OCI-LY1 (cell line): ENCODE data around the gene FMN2.
A peak's percentile ranks its signal among the peaks of the same experiment; 100 is the strongest.

Source experiments
- H2AFZ ChIP-seq: fragments of 200-600 bp; sonication (generic), shearing (Covaris generic); 2 replicates; pipeline ENCODE4 v1.6.0; 2014; ENCODE audit warnings: antibody characterized with exemption, mild to moderate bottlenecking, low read length
- H3F3A ChIP-seq: fragments of 200-600 bp; sonication (generic), shearing (Covaris generic); 2 replicates; pipeline ENCODE4 v1.6.0; 2014; ENCODE audit warnings: mild to moderate bottlenecking, antibody characterized with exemption, low read length, moderate library complexity; ENCODE audit not compliant: insufficient read depth
- H3K27ac ChIP-seq: fragments of 200-600 bp; sonication (generic); 2 replicates; pipeline ENCODE4 v1.5.1; 2014; ENCODE audit warnings: low read length, mixed run types, mild to moderate bottlenecking, low read depth; ENCODE audit not compliant: poor library complexity, severe bottlenecking
- H3K27me3 ChIP-seq: fragments of 200-600 bp; sonication (generic); 2 replicates; pipeline ENCODE4 v1.6.0; 2014; ENCODE audit warnings: antibody characterized with exemption, mild to moderate bottlenecking, low read length, moderate library complexity; ENCODE audit not compliant: insufficient read depth
- H3K36me3 ChIP-seq: fragments of 200-600 bp; sonication (generic); 2 replicates; pipeline ENCODE4 v1.6.1; 2014; ENCODE audit warnings: mild to moderate bottlenecking, antibody characterized with exemption, low read length, moderate library complexity, mixed read lengths; ENCODE audit not compliant: insufficient read depth
- H3K4me1 ChIP-seq: fragments of 200-600 bp; sonication (generic); 2 replicates; pipeline ENCODE4 v1.5.1; 2014; ENCODE audit warnings: mild to moderate bottlenecking, low read length, moderate library complexity; ENCODE audit not compliant: insufficient read depth, severe bottlenecking
- H3K4me2 ChIP-seq: fragments of 200-600 bp; sonication (generic), shearing (Covaris generic); 2 replicates; pipeline ENCODE4 v1.6.1; 2014; ENCODE audit warnings: low read length
- H3K4me3 ChIP-seq: fragments of 200-600 bp; sonication (generic); 2 replicates; pipeline ENCODE4 v1.5.1; 2014; ENCODE audit warnings: low read length, low read depth, mild to moderate bottlenecking, mixed read lengths; ENCODE audit not compliant: poor library complexity, severe bottlenecking
- H3K79me2 ChIP-seq: fragments of 200-600 bp; shearing (Covaris generic); 2 replicates; pipeline ENCODE4 v1.6.1; 2016; ENCODE audit warnings: mixed run types, low read length, mixed read lengths; ENCODE audit not compliant: insufficient read depth
- H3K9ac ChIP-seq: fragments of 200-600 bp; sonication (generic), shearing (Covaris generic); 2 replicates; pipeline ENCODE4 v1.6.1; 2014; ENCODE audit warnings: mild to moderate bottlenecking, low read length, mixed read lengths
- H3K9me2 ChIP-seq: fragments of 200-600 bp; sonication (generic), shearing (Covaris generic); 2 replicates; pipeline ENCODE4 v1.6.1; 2014; ENCODE audit warnings: low read depth, mild to moderate bottlenecking, low read length, mixed read lengths
- H3K9me3 ChIP-seq: fragments of 200-600 bp; shearing (Covaris generic); 2 replicates; pipeline ENCODE4 v1.6.1; 2014; ENCODE audit warnings: low read length, mixed read lengths
- H4K20me1 ChIP-seq: fragments of 200-600 bp; sonication (generic), shearing (Covaris generic); 2 replicates; pipeline ENCODE4 v1.6.0; 2016; ENCODE audit warnings: mild to moderate bottlenecking, low read length; ENCODE audit not compliant: insufficient read depth
- CTCF ChIP-seq: fragments of 200-600 bp; sonication (generic), shearing (Covaris generic); IDR thresholded peaks from 2 replicates; pipeline ENCODE4 v1.5.1; 2017; ENCODE audit warnings: mild to moderate bottlenecking, antibody characterized with exemption, low read length, moderate library complexity, mixed read lengths
- EZH2 ChIP-seq: fragments of 200-600 bp; sonication (generic), shearing (Covaris generic); IDR thresholded peaks from 2 replicates; pipeline ENCODE4 v1.8.0; 2017; ENCODE audit warnings: borderline replicate concordance, mixed run types, mild to moderate bottlenecking, antibody characterized with exemption, low read length, moderate library complexity, mixed read lengths

The FMN2 gene

DNA sequence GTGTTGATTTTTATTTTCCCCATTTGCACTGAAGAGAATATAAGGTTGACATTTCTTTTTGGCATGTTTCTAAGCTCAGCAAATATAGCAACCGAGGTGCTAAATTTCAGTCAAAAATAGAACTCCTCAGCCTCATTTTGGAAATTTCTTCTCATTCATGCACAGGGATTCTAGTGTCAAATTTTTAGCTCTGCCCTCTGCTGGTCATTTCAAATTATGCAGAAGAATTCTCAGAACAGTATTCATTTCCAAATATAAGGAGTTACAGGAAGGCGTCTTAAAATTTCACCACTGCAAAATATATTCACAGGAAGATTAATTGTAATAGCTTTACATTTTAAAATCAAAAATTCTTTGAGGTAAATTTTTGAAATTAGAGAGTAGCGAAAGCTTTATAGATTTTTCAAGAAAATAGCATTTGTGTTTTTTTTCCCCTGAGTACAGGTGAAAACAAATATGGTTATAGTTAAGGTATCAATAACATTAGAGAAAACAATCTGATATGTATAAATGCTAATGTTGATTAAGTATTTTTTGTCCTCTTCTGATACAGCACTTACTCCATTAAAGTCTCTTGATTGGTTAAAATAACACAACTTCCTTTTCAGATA, 57.9 kb downstream of the FMN2 start:
- Histone ChIP-seq H4K20me1 (no peaks in the 10 kb centered on the region), H3K27me3 (no peaks in the 10 kb centered on the region), H3K27ac (no peak overlapping the region), H3K9me3 (no peaks in the 10 kb centered on the region), H3K4me2 (no peak overlapping the region), H3K36me3 (no peaks in the 10 kb centered on the region), H3K9ac (no peak overlapping the region), H3K4me1 (no peaks in the 10 kb centered on the region), H3F3A (no peaks in the 10 kb centered on the region), H3K4me3 (no peak overlapping the region), H2AFZ (no peak overlapping the region), H3K9me2 (no peaks in the 10 kb centered on the region), H3K79me2 (no peaks in the 10 kb centered on the region)
- TF ChIP-seq CTCF (peak; percentile 65), EZH2 (no peak)

- no peaks in the 10 kb centered on the region for H3K36me3 ChIP-seq
- no peak overlapping the region for H3K4me3 ChIP-seq
- TF ChIP-seq CTCF (no peak), EZH2 (no peak)
- H3K9ac ChIP-seq, result no peak overlapping the region
- no peaks in the 10 kb centered on the region for H3K27me3 ChIP-seq
- H3F3A ChIP-seq, result no peaks in the 10 kb centered on the region
- no peak overlapping the region for H3K4me2 ChIP-seq
- H3K4me1 ChIP-seq, result no peaks in the 10 kb centered on the region
- H3K79me2 ChIP-seq, result no peaks in the 10 kb centered on the region
- no peaks in the 10 kb centered on the region for H3K9me3 ChIP-seq
- H2AFZ ChIP-seq, result no peak overlapping the region
- H3K27ac ChIP-seq, result no peak overlapping the region
- H4K20me1 ChIP-seq, result no peaks in the 10 kb centered on the region
- no peaks in the 10 kb centered on the region for H3K9me2 ChIP-seq
Measured at GRCh38 chr1:240151136-240151735, 59.6 kb downstream of the FMN2 start.

DNA sequence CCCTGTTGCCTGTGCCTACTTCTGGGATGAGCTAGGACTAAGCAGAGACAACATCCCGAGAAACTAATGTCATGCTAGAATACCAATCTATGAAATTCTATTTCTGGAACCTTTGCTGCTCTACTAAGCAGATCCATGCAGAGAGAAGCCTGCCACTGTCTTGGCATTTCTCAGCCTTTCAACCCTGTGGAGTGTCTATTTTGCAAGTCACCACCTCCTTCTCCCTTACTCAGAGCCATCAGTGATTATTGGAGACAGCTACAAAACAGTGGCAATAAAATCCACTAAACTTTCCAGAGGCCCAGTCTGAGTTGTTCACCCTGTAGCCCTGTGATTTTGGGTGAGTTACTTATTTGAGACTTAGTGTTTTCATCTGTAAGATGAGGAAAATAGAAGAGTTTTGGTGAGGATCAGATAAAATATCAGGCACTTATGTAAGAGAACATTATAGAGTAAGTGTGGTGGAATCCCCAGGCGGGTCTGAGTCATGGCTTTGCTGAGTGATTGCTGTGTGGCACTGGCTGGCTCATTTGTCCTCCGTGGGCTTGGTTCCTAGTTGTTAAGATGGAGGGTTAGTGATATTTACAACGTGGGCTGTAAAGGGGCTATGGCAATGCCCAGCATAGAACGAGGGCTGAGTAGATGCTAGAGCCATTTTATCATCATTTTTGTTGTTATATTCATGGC, 61.1 kb downstream of the FMN2 start:
- no peak for TF ChIP-seq CTCF
- no peak for TF ChIP-seq EZH2
- Histone ChIP-seq H3K36me3 (no peaks in the 10 kb centered on the region), H3K4me1 (no peaks in the 10 kb centered on the region), H3K79me2 (no peaks in the 10 kb centered on the region), H2AFZ (no peak overlapping the region), H3F3A (no peaks in the 10 kb centered on the region), H3K9me3 (no peaks in the 10 kb centered on the region), H3K4me2 (no peak overlapping the region), H4K20me1 (no peaks in the 10 kb centered on the region), H3K27me3 (no peaks in the 10 kb centered on the region), H3K4me3 (no peak overlapping the region), H3K9me2 (no peaks in the 10 kb centered on the region), H3K27ac (no peak overlapping the region), H3K9ac (no peak overlapping the region)
